ENCODE data around the gene F5.

Gene F5

DNA sequence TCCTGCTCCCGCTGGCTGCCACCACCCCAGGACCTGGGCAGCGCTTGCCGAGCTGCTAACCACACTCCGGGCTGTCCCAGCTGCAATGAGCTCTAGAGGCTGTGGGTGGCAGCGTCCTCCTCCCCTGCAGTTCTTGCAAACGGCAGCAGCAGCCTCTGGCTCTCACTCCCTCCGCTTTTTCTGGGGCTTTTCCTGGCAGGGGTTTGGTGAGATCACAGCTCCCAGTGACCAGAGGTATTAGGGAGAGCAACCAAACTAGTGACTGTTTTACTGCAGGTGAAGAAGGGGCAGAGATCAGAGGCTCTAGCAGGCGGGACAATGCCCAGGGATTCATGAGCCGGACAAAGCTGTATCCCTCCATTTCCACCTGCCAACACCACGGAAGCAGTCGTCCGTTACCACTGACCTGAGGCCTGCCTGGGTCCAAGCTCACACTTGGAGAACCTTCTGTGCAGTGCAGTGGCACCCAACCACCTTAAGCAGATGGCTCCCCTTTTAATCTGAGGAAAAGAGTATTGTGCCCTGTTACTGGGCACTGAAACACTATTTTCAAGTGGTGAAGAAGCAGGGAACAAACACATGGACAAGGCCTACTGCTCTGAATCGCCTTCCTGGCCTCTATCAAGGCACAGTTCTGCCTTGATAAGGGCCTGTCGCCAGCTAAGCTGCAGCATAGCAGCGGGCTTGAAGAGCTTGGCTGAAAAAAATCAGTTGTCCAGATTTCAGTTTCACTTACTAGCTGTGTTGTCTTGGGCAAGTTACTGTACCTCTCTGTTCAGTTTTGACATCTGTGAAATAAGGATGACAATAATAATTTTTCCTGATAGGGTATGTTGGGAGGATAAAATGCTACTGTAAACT lies at the start of gene F5:
F5 (minus strand) TSS at position 87 of the 861 bp plus-strand sequence. CDS start 95 bp downstream, outside the sequence.
- peak; percentile 70 for DNase-seq

DNA sequence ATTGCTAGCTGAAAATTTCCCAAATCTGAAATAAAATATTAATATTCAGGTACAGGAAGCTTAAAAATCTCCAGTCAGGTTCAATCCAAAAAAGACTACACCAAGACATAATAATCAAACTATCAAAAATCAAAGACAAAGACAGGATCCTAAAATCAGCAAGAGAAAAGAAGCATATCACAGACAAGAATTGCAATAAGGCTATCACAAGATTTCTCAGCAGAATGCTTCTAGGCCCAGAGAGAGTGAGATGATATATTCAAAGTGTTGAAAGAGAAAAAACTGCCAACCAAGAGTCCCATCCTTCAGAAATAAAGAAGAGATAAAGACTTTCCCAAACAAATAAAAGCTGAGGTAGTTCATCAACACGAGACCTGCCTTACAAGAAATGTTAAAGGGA lies 48.6 kb upstream of the F5 start:
- DNase-seq: no peak

DNA sequence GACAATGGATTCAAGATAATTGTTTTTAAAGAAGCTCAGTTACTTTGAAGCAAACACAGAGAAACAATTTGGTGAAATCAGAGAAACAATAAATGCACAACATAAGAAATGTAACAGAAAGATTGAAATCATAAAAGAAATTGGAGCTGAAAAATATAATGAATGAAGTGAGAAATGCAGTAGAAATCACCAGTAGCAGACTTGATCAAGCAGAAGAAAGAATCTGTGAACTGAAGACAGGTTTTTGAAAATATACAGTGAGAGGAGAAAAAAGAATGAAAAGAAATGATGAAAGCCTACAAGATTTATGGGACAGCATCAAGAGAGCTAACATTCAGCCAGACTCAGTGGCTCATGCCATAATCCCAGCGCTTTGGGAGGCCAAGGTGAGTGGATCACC lies 47.9 kb upstream of the F5 start:
- no peak for DNase-seq

DNA sequence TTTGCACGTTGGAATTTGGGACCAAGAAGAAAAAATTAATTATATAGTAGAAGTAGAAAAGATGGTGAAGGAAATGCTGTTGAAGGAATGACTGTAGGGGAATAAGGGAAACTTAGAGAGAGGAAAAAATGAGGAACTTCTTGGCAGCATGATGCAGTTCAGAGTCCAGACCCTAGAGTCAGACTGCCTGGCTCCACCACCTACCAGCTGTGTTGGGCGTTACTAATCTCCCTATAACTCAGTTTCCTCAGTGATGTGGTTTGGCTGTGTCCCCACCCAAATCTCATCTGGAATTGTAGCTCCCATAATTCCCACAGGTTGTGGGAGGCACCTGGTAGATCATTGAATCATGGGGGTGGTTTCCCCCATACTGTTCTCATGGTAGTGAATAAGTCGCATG lies 45.0 kb upstream of the F5 start:
- no peak for DNase-seq

GRCh38 chr1:169630006-169630405 lies 43.7 kb upstream of the F5 start, which contains the start of gene SELP:
Gene SELP, minus strand, starts transcription at chr1:169630124. Its CDS starts 50 bp downstream, at chr1:169630074.
- no peak for DNase-seq

DNA sequence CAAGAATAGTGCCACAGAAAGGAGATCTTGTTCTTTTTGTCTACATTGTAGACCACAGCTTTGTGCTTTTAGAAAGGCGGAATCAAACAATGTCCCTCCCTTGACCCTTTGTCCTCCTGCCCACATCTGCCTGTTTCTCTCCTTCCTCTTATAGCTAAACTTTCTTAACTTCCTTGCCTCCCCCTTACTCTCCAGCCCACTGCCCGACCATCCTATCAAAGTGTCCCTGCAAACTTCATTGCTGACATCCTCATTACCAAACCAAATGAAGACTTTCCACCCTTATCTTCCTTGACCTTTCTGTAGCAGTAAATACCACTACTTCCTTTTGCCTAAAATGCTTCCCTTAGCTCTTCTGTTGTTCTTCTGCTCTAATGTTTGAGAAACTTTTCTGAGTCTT lies 38.6 kb upstream of the F5 start:
- no peak for DNase-seq

- no peak for DNase-seq
These were observed 37.8 kb upstream of the F5 start for GRCh38 chr1:169624122-169624521.

DNA sequence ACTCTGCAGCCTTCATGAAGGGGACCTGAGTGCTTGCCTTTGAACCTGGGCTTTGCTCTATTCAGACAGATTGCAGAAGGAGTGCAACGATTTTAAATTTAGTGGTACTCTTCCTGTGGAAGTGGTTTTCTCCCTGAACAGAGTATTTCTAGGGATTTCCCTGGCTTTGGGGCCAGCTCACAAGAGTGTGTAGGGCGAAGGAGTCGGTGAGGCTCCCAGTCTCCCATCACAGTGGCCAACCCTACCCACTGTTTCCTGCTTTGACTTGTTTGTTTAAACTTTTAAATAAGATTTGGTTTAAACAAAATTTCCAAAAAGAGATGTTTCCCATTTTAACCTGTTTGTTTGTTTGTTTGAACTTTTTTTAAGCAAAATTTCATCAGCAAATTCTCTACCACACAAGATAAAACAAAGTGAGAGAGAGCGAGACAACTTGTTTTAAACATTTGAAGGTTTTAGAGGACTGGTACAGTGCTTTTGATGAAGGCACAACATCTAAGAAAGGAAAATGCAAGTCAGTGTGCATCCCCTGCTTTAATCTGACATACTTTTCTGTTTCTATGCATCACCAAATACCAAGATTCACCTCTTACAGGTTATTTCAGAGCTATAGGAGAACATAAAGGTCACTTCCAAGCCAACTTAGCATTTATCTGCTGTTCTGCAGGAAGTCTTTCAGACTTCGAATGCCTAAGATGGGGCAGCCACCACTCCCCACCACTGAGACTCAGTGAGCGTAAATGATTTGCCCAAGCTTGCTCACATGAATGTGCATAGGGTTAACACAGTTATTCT lies 37.0 kb upstream of the F5 start:
- no peak for DNase-seq

GRCh38 chr1:169620565-169620964 lies 34.3 kb upstream of the F5 start:
- no peak for DNase-seq

DNA sequence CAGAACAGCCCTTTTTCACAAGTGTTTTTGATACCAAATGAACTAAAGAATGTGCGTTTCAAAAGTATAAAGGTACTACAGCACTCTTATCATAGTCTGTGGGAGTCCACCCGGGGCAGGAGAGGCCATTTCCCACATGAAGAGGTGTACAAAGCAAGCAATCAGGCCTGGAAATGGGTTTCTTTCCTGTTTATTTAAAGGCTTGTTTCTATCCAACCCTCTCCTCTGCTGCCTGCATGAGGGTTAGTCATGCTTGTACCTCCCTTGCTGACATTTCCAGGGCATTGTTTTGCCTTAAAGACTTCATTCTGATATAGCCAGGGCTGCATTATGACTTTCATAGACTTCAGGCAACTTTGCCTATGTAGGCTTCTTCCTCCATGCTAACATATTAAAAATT lies 32.1 kb upstream of the F5 start:
- no peak for DNase-seq

DNA sequence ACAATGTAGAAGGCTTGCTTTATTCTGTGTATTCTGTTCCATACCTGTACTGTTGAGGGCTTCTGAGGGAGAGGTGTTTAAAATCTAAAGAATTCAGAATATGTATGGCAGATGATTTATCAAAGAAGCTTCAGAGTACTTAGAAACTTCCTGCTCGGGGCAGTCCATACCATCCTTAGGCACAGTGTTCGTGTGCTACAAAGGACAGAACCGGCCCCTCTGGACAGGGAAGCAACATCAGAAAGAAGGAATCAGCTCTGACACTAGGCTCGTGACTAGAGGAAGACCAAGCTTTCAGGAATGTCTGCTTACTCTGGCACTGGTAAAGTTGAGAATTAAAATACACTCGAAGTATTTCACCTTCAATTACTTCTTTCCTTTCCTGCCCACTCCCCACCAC lies 29.5 kb upstream of the F5 start:
- no peak for DNase-seq

DNA sequence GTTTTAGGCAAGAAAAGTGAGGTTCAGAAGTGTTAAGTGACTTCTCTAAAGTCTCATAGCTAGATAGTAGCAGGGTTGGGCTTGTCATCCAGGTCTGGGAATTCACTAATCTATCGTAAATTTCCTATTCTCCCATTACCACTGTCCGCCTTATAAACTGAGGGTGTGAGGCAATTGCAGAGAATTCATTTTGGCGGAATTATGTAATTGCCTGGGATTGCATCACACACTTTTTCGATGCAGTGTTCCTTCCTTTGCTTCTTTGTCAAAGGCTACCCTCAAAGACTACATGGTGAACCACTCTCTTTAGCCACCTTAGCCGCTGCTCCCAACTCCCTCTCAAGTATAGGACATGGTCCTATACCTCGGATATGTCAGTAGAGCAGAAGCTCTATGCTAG lies 24.6 kb upstream of the F5 start:
- DNase-seq: no peak

DNA sequence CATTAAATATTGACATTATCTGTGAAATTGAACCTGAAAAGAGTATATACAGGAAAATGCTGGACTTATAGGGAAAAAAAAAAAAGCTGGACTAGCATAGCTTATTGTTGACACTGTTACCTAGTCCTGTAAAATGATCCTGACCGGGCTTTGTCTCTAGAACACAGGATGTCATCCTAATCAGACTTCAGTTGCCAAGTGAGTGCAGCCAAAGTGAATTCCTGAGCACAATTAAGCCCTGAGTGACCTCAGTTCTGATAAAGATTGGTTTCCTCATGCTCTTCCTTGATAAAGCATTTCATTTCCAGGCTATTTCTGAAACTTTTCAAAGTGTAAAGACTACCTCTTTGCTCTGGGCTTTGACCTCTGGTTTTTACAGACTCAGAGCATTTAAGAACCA lies 23.8 kb upstream of the F5 start:
- DNase-seq: no peak

GRCh38 chr1:169608226-169608625 lies 21.9 kb upstream of the F5 start:
- no peak for DNase-seq

DNA sequence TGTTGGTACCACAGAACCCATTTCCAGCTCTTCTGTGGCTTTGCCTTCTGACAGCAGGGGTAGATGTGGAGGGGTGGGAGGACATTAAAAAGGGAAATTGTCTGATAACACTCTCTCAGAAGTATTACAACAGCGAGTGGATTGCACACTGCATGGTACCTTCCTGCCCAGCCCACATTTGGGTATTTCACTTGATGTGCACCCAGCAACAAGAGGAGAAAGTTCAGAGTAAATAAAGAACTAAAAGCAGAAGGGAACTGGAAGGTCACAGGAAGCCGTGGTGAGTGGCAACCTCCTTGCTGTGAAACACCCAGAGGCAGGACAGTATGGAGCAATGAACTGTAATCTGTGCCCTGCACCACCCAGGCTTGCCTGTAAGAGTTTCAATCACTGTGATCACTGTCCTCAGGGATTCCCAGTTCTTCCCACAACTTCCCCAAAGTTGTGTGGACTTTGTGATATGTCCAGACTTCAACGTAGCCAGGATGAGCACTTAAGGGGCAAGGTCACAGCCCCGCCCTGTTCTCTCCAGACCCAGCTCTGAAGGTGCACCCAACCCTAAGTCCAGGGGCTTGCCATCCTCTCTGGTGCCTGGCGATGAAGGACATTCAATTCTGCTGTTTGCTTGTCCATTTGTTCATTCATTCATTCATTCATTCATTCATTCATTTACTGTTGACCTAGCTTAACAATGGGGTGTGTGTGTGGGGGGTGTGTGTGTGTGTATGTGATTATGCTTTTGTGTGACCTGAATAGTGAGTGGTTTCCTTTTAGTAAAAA lies 18.7 kb upstream of the F5 start:
- DNase-seq: no peak

- no peak for DNase-seq
These were observed 15.0 kb upstream of the F5 start for GRCh38 chr1:169601096-169601881.

DNA sequence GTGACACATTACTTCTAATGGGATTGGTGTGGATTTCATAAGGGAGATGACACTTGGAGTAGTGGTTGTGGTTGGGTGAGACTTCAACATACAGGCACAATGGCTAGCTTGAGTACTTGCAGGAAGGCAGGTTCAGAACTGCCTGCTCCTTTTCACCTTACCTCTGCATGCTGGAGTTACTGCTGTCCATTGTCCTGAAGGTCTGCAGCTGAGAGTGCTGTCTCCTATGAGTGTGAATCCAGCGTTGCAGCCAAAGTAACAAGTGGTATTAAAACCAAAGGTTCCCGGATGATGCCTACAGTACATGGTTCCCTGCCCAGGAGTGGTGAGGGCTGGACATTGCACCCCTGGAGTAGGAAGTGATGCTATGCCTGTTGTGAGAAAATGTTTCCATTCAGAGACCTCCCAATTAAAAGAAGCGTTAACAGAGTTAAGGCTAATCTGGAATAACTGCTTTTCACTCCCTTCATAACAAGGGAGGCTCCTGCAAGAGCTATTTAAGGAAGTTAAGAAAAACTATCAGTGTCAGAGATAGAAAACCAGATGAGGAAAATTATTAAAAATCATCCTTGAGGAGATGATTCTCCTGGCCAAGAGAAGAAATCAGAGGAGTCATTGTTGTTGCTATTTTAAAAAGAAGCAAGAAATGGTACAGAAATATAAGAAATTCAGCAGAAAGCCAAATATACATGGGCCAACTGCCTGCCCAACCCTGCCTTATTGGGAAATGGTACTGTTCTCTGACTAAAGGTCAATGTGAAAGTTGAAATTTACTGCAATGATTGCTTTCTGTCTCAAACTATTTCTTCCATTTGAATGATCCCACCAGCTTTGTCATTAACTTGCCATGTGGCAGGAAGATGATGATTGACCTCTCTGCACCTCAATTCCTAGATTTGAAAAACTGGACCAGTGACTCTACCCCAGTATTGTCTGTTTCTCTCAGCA lies 9.8 kb upstream of the F5 start:
- DNase-seq: no peak

GRCh38 chr1:169594391-169594790 lies 8.1 kb upstream of the F5 start:
- no peak for DNase-seq

- no peak for DNase-seq
These were observed 4.7 kb upstream of the F5 start for GRCh38 chr1:169590932-169591331.

DNA sequence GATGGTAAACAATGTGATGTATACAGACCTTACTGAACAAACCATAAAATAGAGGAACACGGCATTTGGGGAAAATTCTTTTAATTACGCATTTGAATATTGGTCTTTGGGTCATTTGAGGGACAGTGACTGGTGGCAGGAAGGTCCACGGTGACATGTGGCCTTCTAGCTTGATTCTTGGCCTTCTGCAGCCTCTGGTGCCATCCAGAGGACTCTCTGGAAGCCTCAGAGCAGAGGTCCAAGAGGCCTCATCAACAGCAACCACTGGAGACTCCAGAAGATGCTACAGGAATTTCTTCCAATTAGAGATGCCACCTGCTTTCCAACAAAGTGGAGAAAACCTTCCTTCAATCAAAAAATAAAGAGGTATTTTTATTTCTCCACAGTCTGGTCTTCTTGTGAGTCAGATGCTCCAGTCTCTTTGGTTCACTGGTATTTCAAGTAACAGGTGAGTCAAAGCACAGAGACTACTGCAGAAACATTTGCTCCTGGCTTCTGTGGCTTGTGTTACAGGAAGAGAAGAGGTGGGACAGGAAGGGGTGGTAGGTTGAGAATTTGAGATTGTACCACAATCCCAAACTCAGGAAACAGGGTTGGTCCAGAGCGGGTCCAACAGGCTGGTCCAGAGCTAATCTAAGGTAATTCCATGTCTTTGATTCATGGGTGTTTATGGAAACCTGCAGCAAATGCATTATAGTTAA lies 2.7 kb upstream of the F5 start:
- no peak for DNase-seq

- no peak for DNase-seq
These were observed 1.8 kb upstream of the F5 start for GRCh38 chr1:169588112-169588511.
